K562 (cell line): ENCODE data around the gene PSMB4. TPM values are rescaled to one million over a fixed set of nuclear protein-coding genes. Genes with fewer than 3 reads are reported as not detected.

Experiments
- ARNT ChIP-seq, 2 experiments: fragments of 450-650 bp; IDR thresholded peaks; 2 replicates each; pipeline ENCODE4 v1.6.1; 2016; ENCODE audit warnings: mild to moderate bottlenecking in 1 of 2
- BDP1 ChIP-seq: IDR thresholded peaks from 3 replicates; pipeline ENCODE4 v1.6.1; 2011; ENCODE audit not compliant: insufficient read length, insufficient read depth
- DIDO1 ChIP-seq: fragments of 450-650 bp; IDR thresholded peaks from 2 replicates; pipeline ENCODE4 v1.6.1; 2016; ENCODE audit warnings: low read depth, missing biosample characterization, missing genetic modification characterization
- E2F4 ChIP-seq: sonication (generic); formaldehyde crosslinking; IDR thresholded peaks from 2 replicates; pipeline ENCODE4 v1.8.0; 2022; ENCODE audit warnings: mild to moderate bottlenecking, low read depth, missing genetic modification reagents
- HDGF ChIP-seq: fragments of 450-650 bp; IDR thresholded peaks from 2 replicates; pipeline ENCODE4 v1.6.1; 2016
- KDM4B ChIP-seq, 2 experiments: fragments of 450-650 bp in 1 of 2; sonication (generic) in 1 of 2; IDR thresholded peaks; 2 replicates each; pipeline ENCODE4 v1.6.1; 2016 to 2017; ENCODE audit warnings: borderline replicate concordance in 2 of 2, antibody characterized with exemption in 1 of 2, low read depth in 1 of 2, mild to moderate bottlenecking in 1 of 2
- MITF ChIP-seq: IDR thresholded peaks from 2 replicates; pipeline ENCODE4 v1.6.1; 2014; ENCODE audit warnings: antibody characterized with exemption
- NR3C1 ChIP-seq: sonication (generic); formaldehyde crosslinking; IDR thresholded peaks from 2 replicates; pipeline ENCODE4 v1.8.1; 2022; ENCODE audit warnings: missing genetic modification reagents
- PATZ1 ChIP-seq: fragments of 250-450 bp; sonication (Bioruptor Pico); IDR thresholded peaks from 2 replicates; pipeline ENCODE4 v1.5.0; 2020; ENCODE audit warnings: mild to moderate bottlenecking, borderline replicate concordance
- SRSF9 ChIP-seq: fragments of 200-400 bp; formaldehyde crosslinking; IDR thresholded peaks from 2 replicates; pipeline ENCODE4 v1.6.1; 2017; ENCODE audit warnings: low read depth, low read length, borderline replicate concordance
- STAT5A ChIP-seq: IDR thresholded peaks from 2 replicates; pipeline ENCODE4 v1.6.1; 2012; ENCODE audit warnings: low read length, inconsistent platforms, borderline replicate concordance
- UBTF ChIP-seq, 2 experiments: IDR thresholded peaks; 2 replicates each; pipeline ENCODE4 v1.6.1; 2012; ENCODE audit warnings: improper control_type of control experiment in 2 of 2, low read depth in 2 of 2, low read length in 2 of 2, borderline replicate concordance in 1 of 2
- ZBTB1 ChIP-seq: sonication (generic); formaldehyde crosslinking; IDR thresholded peaks from 2 replicates; pipeline ENCODE4 v1.8.1; 2023; ENCODE audit warnings: missing genetic modification reagents, low read depth, mild to moderate bottlenecking, borderline replicate concordance
- ZFP1 ChIP-seq: fragments of 450-650 bp; formaldehyde crosslinking; IDR thresholded peaks from 2 replicates; pipeline ENCODE4 v1.4.0; 2020; ENCODE audit warnings: mild to moderate bottlenecking, mixed read lengths
- ZFPM2 ChIP-seq: fragments of 250-450 bp; sonication (Bioruptor Pico); IDR thresholded peaks from 2 replicates; pipeline ENCODE4 v1.5.1; 2022; ENCODE audit warnings: mild to moderate bottlenecking
- ZNF124 ChIP-seq: sonication (generic); formaldehyde crosslinking; IDR thresholded peaks from 2 replicates; pipeline ENCODE4 v1.8.1; 2022; ENCODE audit warnings: missing genetic modification reagents
- ZNF398 ChIP-seq: fragments of 250-450 bp; sonication (Bioruptor Pico); IDR thresholded peaks from 2 replicates; pipeline ENCODE4 v1.8.0; 2021; ENCODE audit warnings: moderate library complexity, mild to moderate bottlenecking, inconsistent platforms
- ZNF766 ChIP-seq: fragments of 200-800 bp; sonication (Bioruptor generic); conservative IDR thresholded peaks from 2 replicates; pipeline ENCODE4 v1.6.1; 2016; ENCODE audit warnings: missing genetic modification characterization, missing compliant biosample characterization
- polyA plus RNA-seq, 8 experiments: library from polyadenylated mRNA; depleted of rRNA in 4 of 8; stranded (reverse) in 5 of 8; unstranded in 3 of 8; fragments of >200 nt; fragmentation: Nextera tagmentation in 2 of 8; fragmentation: Illumina TruSeq in 1 of 8; extraction: Ambion mirVana in 2 of 8; extraction: Trizol in 1 of 8; gene quantifications; 2 replicates each; pipeline versions ENCODE4 v1.2.1 to v1.2.3, GENCODE V29; 2011 to 2014; ENCODE audit warnings: inconsistent platforms in 1 of 8, missing spikeins in 1 of 8
- total RNA-seq, 7 experiments: library from RNA; depleted of rRNA in 6 of 7; stranded (reverse); fragments of >200 nt in 6 of 7; fragmentation: Illumina TruSeq in 2 of 7; extraction: Trizol in 2 of 7; gene quantifications; 2 replicates each; pipeline versions ENCODE4 v1.2.1 to v1.2.3, GENCODE V29; 2011 to 2021; ENCODE audit warnings: low replicate concordance in 1 of 7

The PSMB4 gene
- total and polyA plus RNA-seq, 9 of the 15 experiments (the other 6 are each of a cell fraction or from before 2014, with no cell fraction given) = 397 to 674 (median 475) TPM

GRCh38 chr1:151399324-151400171 lies at the start of gene PSMB4 (continued):
- TF ChIP-seq E2F4 (CRISPR knock-in tag) = no peak
- TF ChIP-seq ZBTB1 (CRISPR knock-in tag) = no peak
- no peak for TF ChIP-seq BDP1
- TF ChIP-seq PATZ1 = no peak
- no peak for TF ChIP-seq NR3C1
- no peak for TF ChIP-seq ZNF398
- peak in 1 of 2 experiments; percentile 86; a peak in 2 of 4 replicates for TF ChIP-seq ARNT (IDR thresholded peaks at IDR 0.05)
- no peak for TF ChIP-seq SRSF9
- TF ChIP-seq ZNF124 (CRISPR knock-in tag) = no peak
- no peak for TF ChIP-seq UBTF (IDR thresholded peaks at IDR 0.05; ENCODE audit: borderline replicate concordance in 1 of 2, low read depth in 2 of 2, low read length in 2 of 2)
- 0 out of 2 replicates have a peak, but pooled peaks have one; percentile 32 for TF ChIP-seq DIDO1 (tag)
- no peak for TF ChIP-seq MITF
- TF ChIP-seq ZNF766 (CRISPR knock-in tag) = peak; percentile 75
- TF ChIP-seq HDGF = no peak
- no peak for TF ChIP-seq ZFP1 (CRISPR knock-in tag)
- TF ChIP-seq ZFPM2 (CRISPR knock-in tag) = no peak
- TF ChIP-seq KDM4B (IDR thresholded peaks at IDR 0.05; ENCODE audit: borderline replicate concordance in 2 of 2, low read depth in 1 of 2) = peak in 1 of 2 experiments; percentile 80; a peak in 2 of 4 replicates
- no peak for TF ChIP-seq STAT5A
